GM12891 (cell line): Measurements from ENCODE around the gene MAGI1.

ENCODE experiments used
- POLR2A ChIP-seq: IDR thresholded peaks from 2 replicates; pipeline ENCODE4 v1.6.1; 2011; ENCODE audit warnings: low read depth, low read length, control low read depth
- POLR2AphosphoS5 ChIP-seq: IDR thresholded peaks from 2 replicates; pipeline ENCODE4 v1.6.1; 2011; ENCODE audit warnings: low read depth, low read length, control low read depth
- POU2F2 ChIP-seq: IDR thresholded peaks from 2 replicates; pipeline ENCODE4 v1.6.1; 2011; ENCODE audit warnings: low read depth, mild to moderate bottlenecking, control low read depth, low read length, moderate library complexity
- SPI1 ChIP-seq: IDR thresholded peaks from 2 replicates; pipeline ENCODE4 v1.6.1; 2011; ENCODE audit warnings: low read depth, low read length, control low read depth
- TAF1 ChIP-seq: IDR thresholded peaks from 2 replicates; pipeline ENCODE4 v1.6.1; 2011; ENCODE audit warnings: low read depth, low read length, control low read depth

DNA sequence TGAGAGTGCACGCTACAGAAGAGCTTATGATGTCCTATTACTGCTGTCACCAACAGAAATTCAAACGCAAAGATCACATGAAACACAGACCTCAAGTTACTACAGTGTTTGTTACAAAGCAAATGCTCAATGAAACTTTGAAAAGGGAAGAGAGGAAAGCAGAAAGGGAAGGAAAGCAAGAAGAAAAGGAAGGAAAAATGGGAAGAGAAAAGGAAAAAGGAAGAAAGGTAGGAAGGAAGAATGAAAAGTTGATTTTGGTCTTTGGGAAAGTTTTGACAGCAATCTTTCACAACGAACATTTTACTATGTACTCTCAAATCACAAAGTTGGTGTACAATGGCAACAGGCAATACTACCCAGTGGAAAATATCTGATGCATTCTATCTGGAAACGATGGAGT, 514.8 kb downstream of the MAGI1 start:
- no peak for TF ChIP-seq POLR2A
- no peak for TF ChIP-seq POLR2AphosphoS5
- no peak for TF ChIP-seq SPI1
- TF ChIP-seq TAF1 = no peak
- no peak for TF ChIP-seq POU2F2
